Esophagus muscularis mucosa (tissue), 4 donors: ENCODE measurements around the gene DIAPH3. TPM values are rescaled to one million over a fixed set of nuclear protein-coding genes. Genes with fewer than 3 reads are reported as not detected.
"Not testable (repeated sequence)": the region's sequence is repeated elsewhere in the genome, so short reads cannot be mapped to it uniquely, and the experiment has no call there.

ENCODE experiments used
- DNase-seq: peaks from one replicate; pipeline ENCODE4 v3.0.0-alpha.2; 2017; ENCODE audit errors: extremely low spot score
- H3K27ac ChIP-seq, 4 donors: fragments of 200-600 bp; sonication (generic); replicated peaks in 1 of 4; 1 replicate in 3 of 4; 2 replicates in 1 of 4; pipeline ENCODE4 v1.5.1; 2016 to 2019; ENCODE audit warnings: mild to moderate bottlenecking in 1 of 4
- H3K27me3 ChIP-seq, 4 donors: fragments of 200-600 bp; sonication (generic); one replicate each; pipeline versions ENCODE4 v1.5.1 to v1.6.0; 2016 to 2019
- H3K36me3 ChIP-seq, 4 donors: fragments of 200-600 bp; sonication (generic); one replicate each; pipeline ENCODE4 v1.5.1; 2016 to 2019
- H3K4me1 ChIP-seq, 4 donors: fragments of 200-600 bp; sonication (generic); one replicate each; pipeline ENCODE4 v1.5.1; 2016 to 2019
- H3K4me3 ChIP-seq, 4 donors: fragments of 200-600 bp; sonication (generic); 1 replicate in 2 of 4; 2 replicates in 2 of 4; pipeline ENCODE4 v1.5.1; 2016 to 2019; ENCODE audit warnings: mild to moderate bottlenecking in 4 of 4, moderate library complexity in 1 of 4
- H3K9me3 ChIP-seq, 4 donors: fragments of 200-600 bp; sonication (generic); 1 replicate in 3 of 4; 2 replicates in 1 of 4; pipeline ENCODE4 v1.5.1; 2016 to 2019
- CTCF ChIP-seq, 3 experiments: fragments of 200-600 bp in 2 of 3; fragments of 450-650 bp in 1 of 3; sonication (generic) in 2 of 3; IDR thresholded peaks; one replicate each; pipeline ENCODE4 v1.5.1; 2017 to 2019; ENCODE audit warnings: antibody characterized with exemption in 3 of 3, mild to moderate bottlenecking in 2 of 3, moderate library complexity in 1 of 3
- EP300 ChIP-seq: sonication (generic); formaldehyde crosslinking; IDR thresholded peaks from one replicate; pipeline ENCODE4 v1.6.1; 2017; ENCODE audit warnings: antibody characterized with exemption
- POLR2A ChIP-seq: fragments of 450-650 bp; IDR thresholded peaks from one replicate; pipeline ENCODE4 v1.6.1; 2017; ENCODE audit warnings: antibody characterized with exemption, moderate library complexity, mild to moderate bottlenecking, low read depth
- POLR2AphosphoS5 ChIP-seq, 2 donors: sonication (generic); formaldehyde crosslinking; IDR thresholded peaks; one replicate each; pipeline ENCODE4 v1.6.1; 2017; ENCODE audit warnings: antibody characterized with exemption in 2 of 2
- WGBS: methylation state at CpG from one replicate; pipeline ENCODE4 v1.1.5; 2018; 5-methylcytosine and 5-hydroxymethylcytosine counted together
- intact Hi-C: fragments of 100-400 bp; cut with DNase I; formaldehyde crosslinking; loops from one replicate; pipeline ENCODE4 v1.15.1; 2023
- total RNA-seq, 4 donors: library from RNA; depleted of rRNA; stranded (reverse); fragments of >200 nt; gene quantifications; one replicate each; pipeline versions ENCODE4 v1.1.0 to v1.2.1, GENCODE V29; 2016

Gene DIAPH3
- total RNA-seq, 4 donors from 2014 or later, result under 0.01 to 1.0 (median 0.41) TPM

GRCh38 chr13:60201286-60201685 lies 37.6 kb upstream of the DIAPH3 start:
- Histone ChIP-seq H3K4me1 (no peaks in the 10 kb centered on the region), H3K27ac (no peak overlapping the region), H3K9me3 (no peaks in the 10 kb centered on the region), H3K4me3 (no peak overlapping the region), H3K36me3 (no peaks in the 10 kb centered on the region), H3K27me3 (no peaks in the 10 kb centered on the region)
- TF ChIP-seq POLR2A (no peak), EP300 (no peak), POLR2AphosphoS5 (IDR thresholded peaks at IDR 0.05) (no peak), CTCF (IDR thresholded peaks at IDR 0.05) (no peak)
- intact Hi-C loops, result no loop called here
- no peak for DNase-seq

- intact Hi-C loops, H3K27ac ChIP-seq, H3K27me3 ChIP-seq, H3K36me3 ChIP-seq, H3K4me3 ChIP-seq, H3K9me3 ChIP-seq, H3K4me1 ChIP-seq, DNase-seq: not testable (repeated sequence)
- WGBS, result 76% methylated on average over 2 of the region's 2 CpGs
Observed at GRCh38 chr13:60195893-60196292, 32.2 kb upstream of the DIAPH3 start.

DNA sequence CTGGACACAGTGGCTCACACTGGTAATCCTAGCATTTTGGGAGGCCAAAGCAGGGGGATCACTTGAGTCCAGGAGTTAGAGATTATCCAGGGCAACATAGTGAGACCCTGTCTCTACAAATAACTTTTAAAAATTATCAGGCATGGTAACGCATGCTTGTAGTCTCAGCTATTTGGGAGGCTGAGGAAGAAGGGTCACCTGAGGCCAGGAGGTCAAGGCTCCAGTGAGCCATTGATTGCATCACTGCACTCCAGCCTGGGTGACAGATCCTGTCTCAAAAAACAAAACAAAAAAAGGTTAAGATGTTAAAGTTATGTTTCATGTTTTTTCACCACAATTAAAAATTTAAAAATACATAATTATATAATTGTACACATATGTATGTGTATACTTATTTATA lies 19.2 kb upstream of the DIAPH3 start:
- intact Hi-C loops, result no loop called here

GRCh38 chr13:60178327-60178726 lies 14.6 kb upstream of the DIAPH3 start:
- Histone ChIP-seq H3K4me3 (no peak overlapping the region), H3K4me1 (no peaks in the 10 kb centered on the region), H3K9me3 (no peaks in the 10 kb centered on the region), H3K36me3 (no peaks in the 10 kb centered on the region), H3K27ac (no peak overlapping the region), H3K27me3 (no peaks in the 10 kb centered on the region)
- intact Hi-C loops, result no loop called here
- 94% methylated on average over 1 of the region's 1 CpG for WGBS
- no peak for TF ChIP-seq POLR2AphosphoS5 (IDR thresholded peaks at IDR 0.05)
- TF ChIP-seq CTCF (IDR thresholded peaks at IDR 0.05), result no peak
- no peak for TF ChIP-seq POLR2A
- no peak for TF ChIP-seq EP300
- DNase-seq, result no peak

More for the DNA sequence above, 19.2 kb upstream of the DIAPH3 start:
- no peak overlapping the region for H3K4me3 ChIP-seq
- H3K9me3 ChIP-seq, result no peaks in the 10 kb centered on the region
- 100% methylated on average over 1 of the region's 1 CpG for WGBS
- DNase-seq, result no peak
- no peaks in the 10 kb centered on the region for H3K4me1 ChIP-seq
- no peak overlapping the region for H3K27ac ChIP-seq
- TF ChIP-seq EP300 (no peak), POLR2AphosphoS5 (IDR thresholded peaks at IDR 0.05) (no peak), POLR2A (no peak), CTCF (IDR thresholded peaks at IDR 0.05) (no peak)
- H3K27me3 ChIP-seq, result peaks cover 0 to under 1% (median 0%) of the 10 kb centered on the region in 4 donors
- no peaks in the 10 kb centered on the region for H3K36me3 ChIP-seq

- TF ChIP-seq POLR2A, result no peak
- TF ChIP-seq EP300, result no peak
- no peak for TF ChIP-seq CTCF (IDR thresholded peaks at IDR 0.05)
- TF ChIP-seq POLR2AphosphoS5 (IDR thresholded peaks at IDR 0.05), result no peak
- no peaks in the 10 kb centered on the region for H3K4me1 ChIP-seq
- no peak for DNase-seq
- no peaks in the 10 kb centered on the region for H3K9me3 ChIP-seq
- intact Hi-C loops, result no loop called here
- H3K27me3 ChIP-seq, result no peaks in the 10 kb centered on the region
- no peak overlapping the region for H3K4me3 ChIP-seq
- no peaks in the 10 kb centered on the region for H3K36me3 ChIP-seq
- H3K27ac ChIP-seq, result no peak overlapping the region
- WGBS, result 87% methylated on average over 5 of the region's 5 CpGs
Observed at GRCh38 chr13:60175571-60175970, 11.8 kb upstream of the DIAPH3 start.
